K562 (cell line): ENCODE measurements around the gene AGPAT3.

Experiments
- CBX3 ChIP-seq, 2 experiments: IDR thresholded peaks; 1 replicate in 1 of 2; 2 replicates in 1 of 2; pipeline ENCODE4 v1.6.1; 2012; ENCODE audit warnings: inconsistent platforms in 2 of 2, low read length in 2 of 2, borderline replicate concordance in 1 of 2, control low read depth in 1 of 2
- GTF2F1 ChIP-seq: IDR thresholded peaks from 2 replicates; pipeline ENCODE4 v1.6.1; 2011; ENCODE audit warnings: low read depth, low read length, improper control_type of control experiment
- ZNF431 ChIP-seq: sonication (generic); formaldehyde crosslinking; IDR thresholded peaks from 2 replicates; pipeline ENCODE4 v1.8.0; 2022; ENCODE audit warnings: mild to moderate bottlenecking, missing genetic modification reagents
- TF ChIP-seq, protein P1 (sequence below), 2 experiments: fragments of 450-650 bp in 1 of 2; sonication (generic) in 1 of 2; formaldehyde crosslinking; conservative IDR thresholded peaks; 2 replicates each; pipeline versions ENCODE4 v1.4.0 to v1.8.1; 2020 to 2022; ENCODE audit warnings: mild to moderate bottlenecking in 1 of 2, missing genetic modification reagents in 1 of 2

DNA sequence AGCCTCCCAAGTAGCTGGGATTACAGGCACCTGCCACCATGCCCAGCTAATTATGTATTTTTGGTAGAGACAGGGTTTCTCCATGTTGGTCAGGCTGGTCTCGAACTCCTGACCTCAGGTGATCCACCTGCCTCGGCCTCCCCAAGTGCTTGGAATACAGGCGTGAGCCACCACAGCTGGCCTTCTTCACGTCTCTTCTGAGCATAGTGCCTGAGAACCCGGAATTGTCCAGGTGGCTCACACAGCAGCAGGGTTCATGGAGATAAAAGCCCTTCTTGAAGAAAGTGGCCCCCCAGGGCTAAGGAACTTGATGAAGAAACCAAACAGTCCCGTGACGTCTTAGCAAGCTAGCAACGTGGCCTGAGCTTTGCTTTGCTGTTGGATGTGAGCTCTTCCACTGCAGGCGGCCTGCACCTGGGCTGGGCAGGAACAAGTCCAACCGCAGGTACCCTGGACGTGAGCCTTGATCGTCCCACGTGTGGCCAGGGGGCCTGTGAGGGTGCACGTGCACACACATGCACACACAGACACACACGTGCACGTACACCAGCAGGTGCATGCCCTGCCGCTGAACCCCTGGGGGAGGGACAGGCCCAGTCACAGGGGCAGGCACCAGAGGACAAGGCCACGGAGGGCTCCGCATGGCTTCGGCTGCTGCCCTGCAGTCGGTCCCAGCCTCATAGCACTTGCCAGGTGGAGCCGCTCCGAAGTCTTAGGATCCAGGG lies 123.6 kb downstream of the AGPAT3 start:
- TF ChIP-seq CBX3 (IDR thresholded peaks at IDR 0.05; ENCODE audit: borderline replicate concordance in 1 of 2, low read length in 2 of 2) (no peak), ZNF431 (CRISPR knock-in tag) (no peak), GTF2F1 (no peak)
- TF ChIP-seq, protein P1, sequence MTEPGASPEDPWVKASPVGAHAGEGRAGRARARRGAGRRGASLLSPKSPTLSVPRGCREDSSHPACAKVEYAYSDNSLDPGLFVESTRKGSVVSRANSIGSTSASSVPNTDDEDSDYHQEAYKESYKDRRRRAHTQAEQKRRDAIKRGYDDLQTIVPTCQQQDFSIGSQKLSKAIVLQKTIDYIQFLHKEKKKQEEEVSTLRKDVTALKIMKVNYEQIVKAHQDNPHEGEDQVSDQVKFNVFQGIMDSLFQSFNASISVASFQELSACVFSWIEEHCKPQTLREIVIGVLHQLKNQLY (CRISPR knock-in tag; conservative IDR thresholded peaks at IDR 0.05): no peak
